Lung (tissue), 12 donors: ENCODE measurements around the gene ASB11. TPM values are rescaled to one million over a fixed set of nuclear protein-coding genes. Genes with fewer than 3 reads are reported as not detected.
"Not testable (repeated sequence)": the region's sequence is repeated elsewhere in the genome, so short reads cannot be mapped to it uniquely, and the experiment has no call there.

Experiments
- ATAC-seq: fragments of 200-7000 bp; cut with Tn5 transposase; one replicate; pipeline ENCODE4 v1.9.1; 2020; ENCODE audit warnings: moderate number of reproducible peaks; ENCODE audit not compliant: insufficient read depth, low FRiP score
- DNase-seq, 3 donors: peaks; one replicate each; pipeline ENCODE4 v3.0.0-alpha.2; 2013 to 2017
- H3K27ac ChIP-seq, 2 donors: one replicate each; pipeline ENCODE4 v1.5.1; 2013; ENCODE audit warnings: mild to moderate bottlenecking in 2 of 2, moderate library complexity in 2 of 2, control low read depth in 1 of 2, inconsistent platforms in 1 of 2, low read depth in 1 of 2, low read length in 1 of 2
- H3K27me3 ChIP-seq, 3 donors: one replicate each; pipeline ENCODE4 v1.5.1; 2013; ENCODE audit warnings: low read length in 2 of 3; ENCODE audit not compliant: control insufficient read depth in 3 of 3, insufficient read depth in 3 of 3
- H3K36me3 ChIP-seq, 4 donors: one replicate each; pipeline ENCODE4 v1.5.1; 2013; ENCODE audit warnings: low read length in 4 of 4, mild to moderate bottlenecking in 1 of 4, moderate library complexity in 1 of 4; ENCODE audit not compliant: control insufficient read depth in 4 of 4, insufficient read depth in 4 of 4
- H3K4me1 ChIP-seq, 5 donors: one replicate each; pipeline ENCODE4 v1.5.1; 2013; ENCODE audit warnings: low read length in 5 of 5, mild to moderate bottlenecking in 2 of 5, moderate library complexity in 1 of 5; ENCODE audit not compliant: control insufficient read depth in 5 of 5, insufficient read depth in 5 of 5
- H3K4me3 ChIP-seq: one replicate; pipeline ENCODE4 v1.5.1; 2013; ENCODE audit warnings: mild to moderate bottlenecking, control low read depth, moderate library complexity
- H3K9ac ChIP-seq, 2 donors: one replicate each; pipeline ENCODE4 v1.5.1; 2013; ENCODE audit warnings: low read length in 2 of 2, control low read depth in 1 of 2; ENCODE audit not compliant: insufficient read depth in 1 of 2
- H3K9me3 ChIP-seq, 4 donors: one replicate each; pipeline ENCODE4 v1.5.1; 2013; ENCODE audit warnings: low read length in 3 of 4, mild to moderate bottlenecking in 1 of 4, moderate library complexity in 1 of 4; ENCODE audit not compliant: control insufficient read depth in 4 of 4, insufficient read depth in 3 of 4
- CTCF ChIP-seq: IDR thresholded peaks from 2 replicates; pipeline ENCODE4 v1.5.1; 2012; ENCODE audit warnings: mild to moderate bottlenecking; ENCODE audit errors: control extremely low read depth, extremely low read depth
- WGBS, 2 donors: extraction: QIAGEN DNeasy Blood & Tissue Kit; methylation state at CpG; one replicate each; pipeline ENCODE4 v1.1.7; 2013; 5-methylcytosine and 5-hydroxymethylcytosine counted together
- polyA plus RNA-seq, 2 donors: library from polyadenylated mRNA; stranded (reverse); fragments of 200-250 nt; gene quantifications; one replicate each; pipeline ENCODE4 v1.2.1, GENCODE V29; 2013
- total RNA-seq, 2 donors: library from RNA; depleted of rRNA in 1 of 2; stranded (reverse); fragments of >200 nt in 1 of 2; gene quantifications; one replicate each; pipeline ENCODE4 v1.2.1, GENCODE V29; 2014 to 2021
- donor health status: control.
- donor health status: control.
- donor health status: Bipolar disorder and iron deficiency.
- donor health status: healthy.
- donor health status: DM: yes; HTN: yes; CAD: no.

ASB11 gene
- total and polyA plus RNA-seq, 4 donors: 0.06 to 0.34 (median 0.06) TPM; not detected in 1

DNA sequence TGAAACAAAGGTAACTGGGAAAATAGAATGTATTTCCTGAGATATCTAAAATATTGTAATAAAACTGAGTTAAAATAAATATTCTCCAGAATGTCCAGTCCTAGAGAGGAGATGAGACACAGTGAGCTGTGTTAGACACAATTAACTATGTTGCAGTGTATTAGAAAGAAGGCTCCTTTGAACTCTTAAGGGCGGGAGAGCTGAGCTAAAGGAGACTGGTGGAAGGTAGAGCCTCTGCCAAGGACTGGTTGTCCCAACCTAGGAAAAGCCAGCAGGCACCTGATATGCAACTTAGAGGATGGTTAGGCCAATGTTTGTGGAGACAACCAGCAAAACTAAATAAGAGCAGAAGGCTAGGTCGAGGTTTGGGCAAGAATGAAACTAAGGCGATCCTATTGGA lies 4.3 kb downstream of the ASB11 start:
- peak overlapping the region in 1 of 2 donors; percentile 79 for H3K27ac ChIP-seq
- TF ChIP-seq CTCF: no peak
- DNase-seq (no peak), ATAC-seq (no peak)
- H3K9ac ChIP-seq: no peak overlapping the region
- no peaks in the 10 kb centered on the region for H3K36me3 ChIP-seq
- H3K4me1 ChIP-seq: peaks cover 0 to 7% (median 0%) of the 10 kb centered on the region in 5 donors
- peaks cover 0 to 2% (median 0%) of the 10 kb centered on the region in 4 donors for H3K9me3 ChIP-seq
- 82 to 93% methylated on average over 3 of the region's 3 CpGs for WGBS, 2 donors
- no peak overlapping the region for H3K4me3 ChIP-seq
- H3K27me3 ChIP-seq: peaks cover 0 to 23% (median 18%) of the 10 kb centered on the region in 3 donors

DNA sequence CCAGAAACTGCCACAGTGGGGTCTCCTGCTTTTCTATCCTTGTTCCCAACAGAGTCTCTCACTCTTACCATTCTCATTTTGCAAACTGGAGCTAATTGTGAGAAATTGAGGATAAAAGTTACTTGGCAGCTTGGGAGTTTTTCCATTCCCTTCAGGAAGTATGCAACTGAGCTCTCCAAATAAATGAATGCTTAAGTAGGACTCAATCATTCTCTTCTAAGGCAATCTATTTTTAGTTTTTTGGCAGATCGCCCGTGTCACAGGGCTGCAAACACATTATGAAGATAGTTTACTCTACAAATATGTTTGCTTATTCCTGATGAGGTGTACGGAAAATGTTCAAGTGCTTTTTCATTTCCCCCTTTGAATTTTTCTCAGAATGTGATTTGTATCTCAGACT lies 5.3 kb downstream of the ASB11 start:
- Histone ChIP-seq H3K36me3 (no peaks in the 10 kb centered on the region), H3K9me3 (peaks cover 0 to 2% (median 0%) of the 10 kb centered on the region in 4 donors), H3K9ac (no peak overlapping the region), H3K4me3 (no peak overlapping the region), H3K27me3 (peaks cover 0 to 21% (median 20%) of the 10 kb centered on the region in 3 donors), H3K4me1 (peaks cover 0 to 7% (median 0%) of the 10 kb centered on the region in 5 donors), H3K27ac (peak overlapping the region in 1 of 2 donors; percentile 74)
- DNase-seq (peak; percentile 82 to 98 (median 97)), ATAC-seq (peak; percentile 58)
- 28 to 48% methylated on average over 3 of the region's 3 CpGs for WGBS, 2 donors
- TF ChIP-seq CTCF: no peak

GRCh38 chrX:15305899-15306298 lies 9.5 kb downstream of the ASB11 start:
- not testable (repeated sequence) for H3K9ac ChIP-seq, H3K4me3 ChIP-seq, H3K36me3 ChIP-seq, DNase-seq, H3K9me3 ChIP-seq, H3K4me1 ChIP-seq, ATAC-seq
- 78 to 96% methylated on average over 3 of the region's 3 CpGs for WGBS, 2 donors
- peaks cover 0 to 36% (median 12%) of the 10 kb centered on the region in 3 donors for H3K27me3 ChIP-seq
- peak overlapping the region in 1 of 2 donors; percentile 33 for H3K27ac ChIP-seq

DNA sequence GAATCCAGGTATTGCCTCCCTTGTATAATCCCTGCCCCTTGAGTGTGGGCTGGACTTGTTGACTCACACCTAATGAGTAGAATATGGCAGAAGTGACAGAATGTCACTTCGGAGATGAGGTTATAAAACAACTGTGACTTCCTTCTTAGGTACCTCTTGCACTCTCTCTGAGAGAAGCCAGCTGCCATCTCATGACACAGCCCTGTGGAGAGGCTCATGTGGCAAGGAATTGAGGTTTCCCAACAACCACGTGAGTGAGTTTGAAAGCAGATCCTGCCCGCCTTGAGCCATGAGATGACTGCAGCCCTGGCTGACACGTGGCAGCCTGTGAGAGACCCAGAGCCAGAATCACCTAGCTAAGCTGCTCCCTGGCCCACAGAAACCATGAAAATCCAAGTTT lies 13.5 kb downstream of the ASB11 start:
- no peak overlapping the region for H3K4me3 ChIP-seq
- peaks cover 0 to 41% (median 9%) of the 10 kb centered on the region in 3 donors for H3K27me3 ChIP-seq
- DNase-seq: peak in 1 of 3 donors; percentile 46
- no peak overlapping the region for H3K9ac ChIP-seq
- peak overlapping the region; percentile 35 to 77 for H3K27ac ChIP-seq
- peak; percentile 61 for ATAC-seq
- no peaks in the 10 kb centered on the region for H3K36me3 ChIP-seq
- H3K9me3 ChIP-seq: no peaks in the 10 kb centered on the region
- no peaks in the 10 kb centered on the region for H3K4me1 ChIP-seq
- 16 to 39% methylated on average over 4 of the region's 4 CpGs for WGBS, 2 donors
- TF ChIP-seq CTCF: no peak
